LNCaP clone FGC (cell line): ENCODE data around the gene NACA.

ENCODE experiments used
- DNase-seq: peaks from one replicate; pipeline ENCODE4 v3.0.0-alpha.2; 2011; ENCODE audit warnings: low read depth
- H3K4me3 ChIP-seq: 2 replicates; pipeline ENCODE4 v1.5.1; 2011; ENCODE audit warnings: mild to moderate bottlenecking, low read depth, low read length, control low read depth
- CTCF ChIP-seq: IDR thresholded peaks from 2 replicates; pipeline ENCODE4 v1.5.1; 2012; ENCODE audit warnings: mild to moderate bottlenecking; ENCODE audit not compliant: control insufficient read depth, insufficient read depth; ENCODE audit errors: extremely low read depth

Gene NACA

GRCh38 chr12:56688846-56689109, 36.3 kb downstream of the NACA start:
- TF ChIP-seq CTCF = no peak
- peak overlapping the region; percentile 91 for H3K4me3 ChIP-seq
- DNase-seq = no peak

- TF ChIP-seq CTCF = no peak
- peak; percentile 91 for DNase-seq
- peak within 1 kb of the TSS; percentile 91 for H3K4me3 ChIP-seq
Observed at GRCh38 chr12:56688129-56688845, 36.8 kb downstream of the NACA start, which contains the start of gene PTGES3. TSS of gene PTGES3 (minus strand) at chr12:56688284. CDS start at chr12:56687999, 285 bp downstream.

- peak; percentile 59 for DNase-seq
Observed at GRCh38 chr12:56687223-56688128, 37.6 kb downstream of the NACA start.

GRCh38 chr12:56684745-56685359, 40.2 kb downstream of the NACA start:
- DNase-seq = no peak
- H3K4me3 ChIP-seq = peak overlapping the region; percentile 91
- TF ChIP-seq CTCF = no peak

More at GRCh38 chr12:56687223-56688128, 37.6 kb downstream of the NACA start:
- H3K4me3 ChIP-seq = peak overlapping the region; percentile 91
- no peak for TF ChIP-seq CTCF

- no peak overlapping the region for H3K4me3 ChIP-seq
- TF ChIP-seq CTCF = no peak
- no peak for DNase-seq
Observed at GRCh38 chr12:56682323-56682722, 42.8 kb downstream of the NACA start.

- no peak for DNase-seq
- TF ChIP-seq CTCF = no peak
- no peak overlapping the region for H3K4me3 ChIP-seq
Observed at GRCh38 chr12:56679883-56680575, 45.1 kb downstream of the NACA start.
